ENCODE results near the gene ABLIM1.

ABLIM1 gene

DNA sequence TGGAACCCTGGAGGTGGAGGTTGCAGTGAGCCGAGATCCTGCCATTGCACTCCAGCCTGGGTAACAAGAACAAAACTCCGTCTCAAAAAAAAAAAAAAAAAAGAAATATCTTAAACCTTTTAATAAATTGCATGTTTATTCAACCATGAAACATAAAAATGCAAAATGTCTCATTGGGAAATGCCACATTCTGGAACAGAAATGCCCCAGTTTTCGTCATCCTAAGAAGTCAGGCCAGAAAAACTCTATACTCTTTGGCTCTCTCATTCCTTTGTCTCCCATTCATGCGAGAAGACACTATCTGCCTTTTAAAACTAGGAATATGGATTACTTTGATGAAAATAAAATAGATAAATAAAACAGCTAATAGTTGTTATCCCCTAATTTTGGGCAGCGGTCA, 21.5 kb upstream of the ABLIM1 start:
- no peak for FAIRE-seq

DNA sequence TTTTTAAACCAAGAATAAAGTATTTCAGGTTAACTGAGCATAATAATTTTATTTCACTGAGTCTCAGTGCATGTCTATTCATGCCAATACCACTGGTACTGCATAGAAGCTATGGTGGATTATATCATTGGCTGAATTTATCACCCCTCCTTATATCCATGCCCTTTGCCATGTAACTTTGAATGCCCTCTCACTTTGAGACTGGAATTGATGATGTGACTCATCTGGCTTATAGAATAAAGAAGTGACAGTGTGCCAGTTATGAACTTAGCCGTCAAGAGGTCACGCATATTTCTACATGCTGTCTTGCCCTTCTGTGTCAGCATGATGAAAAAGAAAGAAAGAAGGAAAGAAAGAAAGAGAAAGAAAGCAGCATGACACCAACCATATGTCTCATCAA, 20.7 kb upstream of the ABLIM1 start:
- FAIRE-seq = no peak

DNA sequence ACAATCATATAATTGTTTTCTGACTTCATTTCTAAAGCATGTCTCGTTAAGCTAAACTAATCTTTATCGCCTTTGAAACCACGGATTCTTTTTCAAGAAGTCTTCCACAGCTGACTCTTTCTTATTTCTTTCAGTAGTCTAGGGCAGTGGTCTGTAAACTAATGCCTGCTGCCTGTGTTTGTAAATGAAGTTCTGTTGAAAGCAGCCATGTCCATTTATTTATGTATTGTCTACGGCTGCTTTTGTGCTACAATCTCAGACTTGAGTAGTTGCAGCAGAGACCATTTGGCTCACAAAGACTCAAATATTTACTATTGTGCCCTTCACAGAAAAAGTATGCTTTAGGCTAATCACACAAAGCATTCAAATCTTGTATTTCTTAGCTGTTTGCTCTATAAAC, 20.3 kb upstream of the ABLIM1 start:
- FAIRE-seq = no peak

DNA sequence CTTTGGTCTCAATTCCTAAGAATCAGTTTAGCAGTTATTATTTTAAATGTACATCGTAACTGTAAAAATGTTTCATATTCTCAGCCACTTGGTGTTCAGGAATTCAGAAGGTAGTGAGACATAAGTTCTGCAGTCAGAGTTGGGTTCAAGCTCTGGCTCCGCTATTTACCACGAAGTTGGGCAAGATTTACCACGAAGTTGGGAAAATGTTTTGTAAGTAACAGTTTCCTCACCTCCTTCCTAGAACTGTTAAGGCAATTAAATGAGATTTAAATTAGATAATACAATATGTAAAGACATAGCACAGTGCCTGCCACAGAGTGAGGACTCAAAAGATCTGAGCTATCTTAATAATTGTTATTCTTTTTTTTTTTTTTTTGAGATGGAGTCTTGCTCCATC, 16.3 kb upstream of the ABLIM1 start:
- no peak for FAIRE-seq

DNA sequence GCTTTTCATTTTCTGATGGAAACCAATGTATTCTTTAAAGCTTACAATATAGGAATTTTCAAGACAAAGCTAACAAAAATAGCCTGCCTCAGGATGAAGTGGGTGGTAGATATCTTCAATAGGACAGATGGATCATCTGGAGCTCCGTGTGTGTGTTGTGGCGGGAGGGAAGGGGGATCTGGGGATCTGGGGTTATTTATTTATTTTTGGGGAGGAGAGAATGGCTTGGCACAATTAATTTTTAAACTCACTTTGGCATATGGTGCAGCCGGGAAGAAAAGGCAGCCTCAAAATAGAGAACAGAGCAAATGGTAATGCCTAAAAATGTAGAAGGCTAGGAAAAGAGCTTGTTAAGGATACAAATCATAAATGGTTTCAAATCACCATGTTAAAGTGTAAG, 11.6 kb upstream of the ABLIM1 start:
- no peak for FAIRE-seq

DNA sequence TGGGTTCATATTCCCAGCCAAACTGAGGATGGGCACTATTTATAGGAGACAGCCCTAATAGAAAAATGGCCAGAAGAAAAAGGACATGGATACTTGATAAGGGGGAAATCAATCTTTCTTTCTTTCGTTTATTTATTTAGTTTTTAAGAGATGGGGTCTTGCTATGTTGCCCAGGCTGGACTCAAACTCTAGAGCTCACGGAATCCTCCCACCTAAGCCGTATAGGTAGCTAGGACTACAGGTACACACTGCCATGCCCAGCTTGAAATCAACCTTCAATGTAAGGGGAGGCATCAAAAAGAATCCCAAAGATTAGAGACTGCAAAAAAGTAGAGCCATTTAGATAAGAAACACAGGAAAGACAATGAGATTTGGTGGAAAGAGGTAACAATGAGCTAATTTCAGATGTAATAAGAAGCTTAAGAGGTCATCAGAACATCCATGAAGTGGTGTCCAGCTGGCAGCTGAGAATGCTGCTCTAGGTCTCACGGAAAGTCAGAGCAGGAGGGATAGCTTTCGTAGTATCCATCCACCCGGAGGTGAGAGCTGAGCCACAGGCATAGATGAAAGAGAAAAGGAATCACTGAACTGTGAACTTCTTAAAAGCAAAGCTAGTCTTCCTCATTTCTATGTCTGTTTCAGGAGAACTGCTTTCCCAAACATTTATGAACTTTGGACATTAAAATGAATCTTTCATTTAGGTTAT, 10.5 kb upstream of the ABLIM1 start:
- FAIRE-seq = no peak

DNA sequence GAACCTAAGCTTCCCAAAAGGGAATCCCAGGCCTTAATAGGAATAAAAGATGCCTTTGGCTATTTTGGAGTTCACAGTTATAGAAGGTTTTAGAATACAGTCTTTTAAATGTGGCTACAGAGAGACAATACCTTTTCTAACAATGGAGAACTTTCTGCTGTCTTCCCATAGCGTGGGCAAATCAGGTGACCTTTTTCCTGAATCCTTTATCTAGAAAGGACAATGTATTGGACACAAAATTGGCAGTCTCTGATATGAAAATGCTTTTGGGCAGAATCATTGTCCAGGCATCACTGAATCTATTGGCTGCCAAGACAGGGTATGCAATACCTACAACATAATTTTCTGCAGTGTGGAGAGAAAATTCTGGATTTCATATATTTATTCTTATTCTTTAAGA, 7.8 kb upstream of the ABLIM1 start:
- no peak for FAIRE-seq

DNA sequence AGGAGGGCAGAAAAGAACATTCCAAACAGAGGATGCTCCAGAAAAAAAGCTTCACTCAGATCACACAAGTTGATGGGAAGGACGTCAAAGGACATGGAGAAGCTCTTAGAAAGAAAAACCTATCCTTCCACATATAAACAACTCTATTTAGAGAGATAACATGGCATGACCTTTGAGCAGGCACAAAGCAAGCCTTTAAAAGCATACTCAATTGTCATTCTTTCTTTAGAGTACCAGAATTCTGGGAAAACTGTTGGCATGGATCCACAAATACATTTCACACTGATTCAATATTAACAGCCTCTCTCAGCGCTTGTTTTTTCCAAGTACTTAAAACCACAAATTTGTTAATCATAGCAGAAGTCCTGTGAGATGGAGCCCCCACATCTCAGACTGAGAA, 7.3 kb upstream of the ABLIM1 start:
- FAIRE-seq = no peak

DNA sequence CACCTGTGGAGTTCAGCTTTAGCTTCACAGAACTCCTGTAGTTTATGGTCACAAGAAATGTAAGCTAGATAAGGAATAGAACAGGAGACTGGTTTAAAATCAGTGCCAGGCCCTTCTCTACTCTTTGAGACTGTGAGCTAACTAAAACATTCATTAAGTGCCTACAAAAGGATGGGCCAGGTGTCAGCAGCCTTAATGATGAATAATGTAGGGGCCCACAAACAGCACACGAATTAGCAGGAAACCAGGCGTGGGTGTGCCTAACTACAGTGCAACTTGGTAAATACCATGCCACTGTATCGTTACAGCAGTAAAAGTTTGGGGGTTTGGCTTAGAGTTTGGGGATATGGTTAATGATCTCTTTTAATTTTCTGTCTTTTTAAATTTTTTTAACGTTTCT, 6.1 kb upstream of the ABLIM1 start:
- FAIRE-seq = no peak

DNA sequence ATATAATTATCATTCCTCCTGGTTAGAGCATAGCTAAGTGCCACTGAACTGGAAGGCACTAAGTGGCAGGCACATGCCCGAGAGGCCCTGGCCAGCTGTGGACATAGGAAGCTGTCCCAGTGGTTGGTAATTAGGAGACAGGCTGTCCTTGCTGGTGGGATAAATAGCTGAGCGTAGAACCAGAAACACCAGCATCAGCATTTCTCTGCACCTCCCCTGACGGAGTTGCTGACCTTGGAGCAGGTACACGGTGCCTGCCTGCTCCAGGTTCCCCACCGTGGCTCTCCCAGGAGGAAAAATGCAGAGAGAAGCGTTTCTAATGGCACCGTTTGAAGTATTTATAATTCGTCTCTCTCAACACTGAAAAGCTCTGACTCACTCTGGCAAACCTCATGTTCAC, 5.6 kb upstream of the ABLIM1 start:
- FAIRE-seq = no peak

DNA sequence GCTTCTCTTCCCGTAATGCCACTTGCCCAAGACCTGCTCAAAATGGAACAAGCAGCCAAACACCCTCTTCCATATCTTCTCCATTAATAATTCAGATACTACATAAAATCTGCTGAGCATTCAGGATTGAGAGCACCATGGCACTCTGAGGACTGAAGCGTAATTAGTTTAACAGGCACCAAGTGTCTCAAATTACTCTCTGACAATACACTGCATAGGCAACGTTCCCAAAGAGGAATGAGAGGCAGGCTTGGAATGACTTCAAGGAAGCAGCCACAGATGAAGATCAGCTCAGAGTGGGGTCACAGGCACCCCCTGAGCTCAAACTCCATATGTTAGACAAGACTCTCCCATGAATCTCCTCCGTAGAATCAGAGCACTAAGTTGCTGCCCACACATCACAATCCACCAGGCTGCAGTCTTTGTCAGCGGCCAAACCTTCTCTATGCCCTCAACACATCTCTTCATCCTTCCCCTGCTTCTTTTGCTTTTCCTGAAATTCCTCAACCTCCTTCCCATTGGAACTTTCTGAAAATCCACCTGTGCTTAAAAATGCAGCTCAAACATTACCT, 4.7 kb upstream of the ABLIM1 start:
- FAIRE-seq = no peak

DNA sequence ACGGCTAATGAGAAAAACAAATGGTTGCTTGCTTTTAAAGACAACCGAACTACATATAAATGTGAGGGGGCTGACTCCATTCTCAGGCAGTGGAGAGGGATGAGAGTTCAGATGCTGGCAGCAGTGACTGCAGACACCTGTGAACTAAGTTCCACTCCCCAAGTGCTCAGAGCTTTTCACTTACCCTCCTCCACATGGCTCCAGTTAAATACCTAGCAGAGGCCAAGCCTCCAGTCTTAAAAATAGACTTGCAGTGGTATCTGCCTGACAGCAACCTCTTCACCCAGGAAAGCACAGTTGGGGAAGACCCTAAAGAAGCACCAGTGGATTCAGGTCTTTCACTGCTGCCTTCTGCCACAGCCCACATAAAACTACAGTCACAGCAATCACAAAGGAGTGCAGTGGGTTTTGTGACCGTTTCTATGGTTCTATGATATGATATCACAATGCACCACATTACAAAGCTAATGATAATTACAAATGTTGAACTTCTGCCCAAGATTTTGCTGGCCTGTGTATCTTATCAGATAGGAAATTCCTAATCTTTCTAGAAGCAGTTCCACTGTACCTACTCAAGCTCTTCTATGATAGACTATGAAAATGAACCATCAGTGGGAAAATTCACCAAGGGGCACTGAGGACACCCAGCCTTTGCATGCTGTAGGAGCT, 3.3 kb upstream of the ABLIM1 start:
- FAIRE-seq = no peak

DNA sequence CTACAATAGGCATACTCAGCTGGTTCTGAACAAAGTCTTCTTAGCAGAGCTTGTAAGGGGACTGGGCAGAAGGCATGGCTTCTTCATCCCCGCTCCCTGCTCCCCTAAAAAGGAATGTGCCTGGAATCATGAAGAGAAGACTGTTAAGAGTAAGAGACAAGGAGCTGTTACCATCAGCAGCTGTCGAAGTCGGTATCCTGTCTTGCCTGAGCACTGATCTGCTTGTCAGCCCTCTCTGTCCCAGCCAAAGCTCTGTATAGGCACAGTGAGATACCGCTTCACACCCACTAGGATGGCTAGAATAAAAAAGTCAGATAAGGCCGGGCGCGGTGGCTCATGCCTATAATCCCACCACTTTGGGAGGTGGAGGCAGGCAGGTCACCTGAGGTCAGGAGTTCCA, 2.4 kb downstream of the ABLIM1 start:
- no peak for FAIRE-seq

DNA sequence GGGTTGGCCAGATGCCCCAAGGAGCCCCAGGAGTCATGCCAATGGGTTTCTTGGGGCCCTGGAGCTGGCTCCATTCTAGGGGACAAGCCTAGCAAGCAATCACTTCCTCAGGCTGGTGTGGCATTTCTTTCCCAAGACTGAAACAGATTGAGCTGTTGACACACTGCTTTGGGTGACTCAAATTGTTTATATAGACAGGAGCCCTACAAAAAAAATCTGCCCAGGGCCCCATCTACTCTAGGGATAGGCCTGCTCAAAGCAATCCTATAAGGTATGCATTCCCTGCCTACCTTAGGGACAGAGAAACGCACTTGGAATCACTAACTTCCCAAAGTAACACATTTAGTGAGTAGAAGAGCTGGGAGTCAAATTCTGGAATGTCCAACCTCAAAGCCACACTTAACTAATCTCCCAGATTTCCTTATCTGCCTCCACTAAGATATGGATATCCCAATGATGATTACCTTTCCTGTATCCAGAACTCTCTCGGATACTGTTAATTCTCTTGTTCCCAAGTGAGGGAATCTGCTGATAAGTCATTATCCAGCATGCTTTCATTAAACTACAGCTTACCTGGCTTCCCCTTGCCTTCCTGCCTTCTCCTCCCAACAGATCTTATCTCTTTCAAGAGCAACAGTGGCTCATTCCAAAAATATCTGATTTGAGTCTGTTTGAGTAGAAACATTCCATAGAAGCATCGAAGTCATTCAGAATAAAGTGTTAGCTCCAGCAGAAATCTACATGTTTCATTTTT, 3.1 kb downstream of the ABLIM1 start:
- no peak for FAIRE-seq

DNA sequence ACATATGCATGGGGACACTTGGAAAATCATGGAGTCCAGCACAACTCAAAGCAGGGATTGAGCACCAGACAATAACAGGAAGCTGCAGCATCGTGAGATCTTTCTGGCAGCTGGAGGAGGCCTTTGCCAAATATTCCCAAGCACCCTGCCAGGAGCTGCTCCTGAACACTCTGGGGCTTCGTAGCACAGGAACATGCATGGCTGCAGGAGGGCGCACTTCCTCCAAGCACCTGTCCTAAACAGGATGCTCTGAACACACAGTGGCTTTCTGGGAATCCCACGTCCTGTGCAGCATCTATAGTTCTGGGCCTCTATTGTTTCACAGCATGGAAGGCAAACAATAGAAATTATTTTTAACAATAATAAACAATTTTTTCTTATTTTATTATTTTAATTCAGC, 4.1 kb downstream of the ABLIM1 start:
- no peak for FAIRE-seq

DNA sequence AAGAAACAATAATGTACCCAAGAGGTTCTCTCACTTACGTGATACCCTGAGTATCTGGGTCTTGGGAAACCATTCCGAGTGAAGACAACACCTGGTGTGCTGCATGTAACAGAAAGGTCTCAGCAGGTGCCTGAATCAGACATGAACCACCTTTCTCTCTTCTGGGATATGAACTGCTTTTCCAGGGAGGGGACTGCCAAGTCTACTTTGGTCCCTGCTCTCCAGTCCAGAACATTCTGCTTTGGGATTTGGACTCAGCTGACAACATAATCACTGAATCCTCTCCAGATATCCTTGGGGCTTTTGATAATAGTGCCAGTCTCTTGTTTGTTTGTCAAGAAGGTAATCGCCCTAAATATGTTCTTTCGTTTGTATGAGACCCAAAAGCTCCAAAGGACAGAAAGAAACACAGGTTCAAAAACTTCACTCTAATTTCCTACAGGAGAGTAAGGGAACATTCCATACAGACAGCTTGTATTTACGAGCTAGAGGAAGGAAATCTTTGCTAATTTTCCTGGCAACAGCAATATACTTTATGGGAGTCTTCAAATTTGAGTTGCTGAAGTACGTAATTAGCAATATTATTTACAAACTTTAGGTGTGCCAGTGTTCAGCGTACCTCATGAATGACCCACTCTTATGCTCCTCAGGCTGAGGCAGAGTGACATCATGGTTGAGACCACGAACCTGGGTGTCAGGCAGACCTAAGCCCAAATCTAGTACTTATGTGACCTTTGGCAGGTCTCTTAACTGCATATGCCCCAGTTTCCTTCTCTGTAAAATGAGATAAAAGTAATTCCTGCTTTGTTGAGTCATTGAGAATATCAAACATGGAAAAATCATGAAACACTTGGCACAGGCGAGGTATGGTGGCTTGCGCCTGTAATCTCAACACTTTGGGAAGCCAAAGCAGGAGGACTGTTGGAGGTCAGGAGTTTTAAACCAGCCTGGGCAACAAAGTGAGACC, 5.4 kb downstream of the ABLIM1 start:
- no peak for FAIRE-seq

DNA sequence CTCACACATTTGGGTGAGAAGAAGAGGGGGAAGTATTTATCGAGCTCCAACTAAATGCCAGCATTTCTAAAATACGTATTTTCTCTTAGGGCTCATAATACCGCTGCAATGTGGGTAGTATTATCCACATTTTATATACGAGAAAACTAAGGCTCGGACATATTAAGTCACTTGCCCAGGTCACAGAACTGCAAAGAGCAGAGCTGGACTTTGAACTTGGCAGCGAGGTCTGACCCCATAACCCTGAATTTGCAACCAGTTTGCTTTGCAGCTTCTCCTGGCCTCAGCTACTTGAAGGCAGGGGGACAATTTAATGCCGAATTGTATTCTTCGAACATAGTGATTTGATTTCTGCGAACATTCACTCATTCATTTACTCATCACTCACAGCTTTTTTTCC, 7.2 kb downstream of the ABLIM1 start:
- no peak for FAIRE-seq

DNA sequence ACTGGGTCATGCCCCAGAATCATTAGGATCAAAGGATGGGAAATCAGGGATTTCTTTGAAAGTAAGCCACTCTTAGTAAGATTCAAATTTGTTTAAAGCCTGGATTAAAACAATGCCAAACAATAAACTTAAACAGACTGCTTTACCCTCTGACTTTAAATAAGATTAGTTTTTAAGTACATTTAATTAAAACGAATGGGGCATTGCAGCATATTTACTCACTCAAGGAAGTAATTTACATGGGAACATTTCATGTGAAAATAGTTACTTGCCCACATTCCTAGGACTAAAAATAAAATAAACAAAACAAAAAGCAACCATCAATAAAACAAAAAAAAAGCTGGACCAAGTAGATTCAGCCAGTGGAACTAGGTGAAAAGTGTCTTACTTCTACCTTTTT, 7.8 kb downstream of the ABLIM1 start:
- FAIRE-seq = no peak

DNA sequence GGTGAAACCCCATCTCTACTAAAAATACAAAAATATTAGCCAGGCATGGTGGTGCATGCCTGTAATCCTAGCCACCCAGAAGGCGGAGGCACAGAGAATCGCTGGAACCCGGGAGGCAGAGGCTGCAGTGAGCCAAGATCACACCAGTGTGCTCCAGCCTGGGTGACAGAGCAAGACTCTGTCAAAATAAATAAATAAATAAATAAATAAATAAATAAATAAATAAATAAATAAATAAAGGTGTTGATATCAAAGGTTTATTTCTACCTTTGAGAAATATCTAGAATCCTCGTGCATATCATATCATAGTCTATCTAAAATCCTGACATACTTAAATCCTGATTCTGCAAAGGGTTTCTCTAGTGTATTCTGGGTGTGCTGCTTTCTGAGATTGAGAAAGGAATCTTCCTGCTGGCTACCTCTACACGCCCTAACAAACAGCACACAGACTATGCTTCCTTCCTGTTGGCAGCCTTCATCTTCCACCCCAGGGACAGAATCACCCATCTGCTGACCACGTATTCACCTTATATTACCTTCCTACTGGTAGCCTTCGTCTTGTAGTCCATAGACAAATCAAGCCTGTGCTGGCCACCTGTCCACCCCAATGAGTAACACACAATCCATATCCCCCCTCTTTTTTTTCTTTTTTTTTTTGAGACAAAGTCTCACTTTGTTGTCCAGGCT, 8.7 kb downstream of the ABLIM1 start:
- no peak for FAIRE-seq

DNA sequence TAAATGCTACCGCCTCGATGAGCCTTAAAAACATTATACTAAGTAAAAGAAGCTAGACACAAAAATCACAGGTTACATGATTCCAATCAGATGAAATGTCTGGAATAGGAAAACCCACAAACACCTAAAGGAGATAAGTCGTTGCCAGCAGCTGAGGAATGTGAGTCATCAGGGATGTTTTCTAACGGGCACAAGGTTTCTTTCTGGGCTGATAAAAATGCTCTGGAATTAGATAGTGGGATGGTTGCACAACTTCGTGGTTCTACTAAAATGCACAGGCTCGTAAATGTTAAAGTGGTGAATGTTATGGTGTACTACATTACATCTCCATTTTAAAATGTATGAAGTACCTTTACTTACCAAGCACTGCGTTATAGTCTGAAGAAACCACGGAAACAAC, 9.7 kb downstream of the ABLIM1 start:
- no peak for FAIRE-seq

DNA sequence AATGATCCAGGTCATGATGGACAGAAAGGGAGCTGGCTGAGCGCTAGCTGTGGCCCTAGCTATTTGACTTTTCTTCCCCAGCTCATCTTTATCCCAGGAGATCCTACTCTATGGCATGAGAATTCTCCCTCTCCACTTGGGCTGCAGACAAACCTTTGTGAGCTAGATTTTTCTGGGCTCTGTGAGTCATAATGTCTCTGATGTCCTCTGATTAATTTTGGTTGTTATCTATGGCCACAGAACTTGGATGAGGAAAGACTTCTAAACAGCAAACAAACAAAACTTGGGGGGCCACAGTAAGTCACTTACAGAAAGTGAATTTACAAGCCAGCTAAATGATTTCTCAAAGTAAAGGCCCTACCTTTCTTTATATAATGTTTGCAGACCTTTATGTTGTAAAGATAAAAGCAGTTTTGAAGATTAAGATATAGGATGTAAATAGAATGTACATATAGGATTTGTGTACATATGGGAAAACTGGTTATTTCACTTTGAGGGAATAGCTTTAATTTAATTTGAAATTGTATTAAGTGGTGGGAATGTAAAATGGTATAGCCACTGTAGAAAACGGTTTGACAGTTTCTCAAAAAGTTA, 10.4 kb downstream of the ABLIM1 start:
- FAIRE-seq = no peak

DNA sequence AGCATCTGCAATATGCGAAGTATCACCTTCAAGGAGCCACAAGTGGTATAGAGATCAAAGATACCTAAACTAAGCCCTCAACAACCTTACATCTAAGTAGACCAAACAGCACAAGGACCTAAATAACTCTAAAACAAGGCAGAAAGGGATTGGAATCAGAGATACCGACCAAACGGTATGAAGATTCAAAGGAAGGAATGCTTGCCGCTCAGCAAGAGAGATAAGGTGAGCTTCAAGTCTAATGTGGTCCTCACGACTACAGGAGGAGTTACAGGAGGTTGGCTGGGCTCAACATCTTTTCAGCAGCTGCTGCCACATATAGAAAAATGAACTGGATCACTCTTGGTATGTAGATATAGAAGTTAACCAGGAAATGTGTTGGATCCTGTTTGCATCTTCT, 11.6 kb downstream of the ABLIM1 start:
- FAIRE-seq = no peak
